ENCODE measurements around the gene TRPC5OS.

DNA sequence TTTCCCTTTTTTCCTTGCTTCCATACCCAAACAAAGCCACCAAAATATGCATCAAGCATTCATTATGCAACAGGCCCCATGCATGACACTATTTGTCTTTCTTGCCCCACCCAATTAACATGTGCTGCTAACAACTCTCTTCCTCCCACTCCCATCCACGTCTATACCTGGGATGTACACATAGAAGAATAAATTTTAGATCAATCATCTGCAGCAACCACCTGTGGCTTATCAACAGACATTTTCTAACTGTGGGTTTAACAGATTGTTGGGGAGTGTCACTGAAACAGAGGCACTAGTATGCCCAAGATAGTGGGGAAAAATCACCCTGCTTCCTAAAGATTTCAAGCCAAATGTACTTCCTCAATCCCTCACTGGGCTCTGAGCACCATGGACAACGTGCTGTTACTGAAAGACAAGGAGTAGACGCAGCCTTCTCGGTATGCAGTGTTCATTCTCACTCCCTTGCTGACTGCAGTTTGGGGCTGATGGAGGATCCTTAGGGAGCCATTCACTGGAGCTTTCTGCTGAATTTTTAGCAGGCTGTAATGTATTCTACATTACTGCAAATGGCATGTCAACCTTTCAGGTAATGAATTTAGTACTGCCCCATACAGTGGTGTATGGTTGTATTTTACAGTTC, 28.4 kb upstream of the TRPC5OS start:
- TF ChIP-seq TAF1 (IDR thresholded peaks at IDR 0.05; ENCODE audit: low read depth, low read length): no peak
- TF ChIP-seq POLR2A (IDR thresholded peaks at IDR 0.05; ENCODE audit: low read depth, low read length): no peak
- no peak for TF ChIP-seq POLR2AphosphoS5 (IDR thresholded peaks at IDR 0.05; ENCODE audit: low read depth, low read length)
- TF ChIP-seq PAX5 (IDR thresholded peaks at IDR 0.05; ENCODE audit: insufficient read depth, low read length, severe bottlenecking): no peak
- TF ChIP-seq SPI1 (IDR thresholded peaks at IDR 0.05; ENCODE audit: low read depth, low read length): no peak
